HepG2 (cell line): ENCODE data around the gene ANKRD13C. TPM values are rescaled to one million over a fixed set of nuclear protein-coding genes. Genes with fewer than 3 reads are reported as not detected.

Source experiments
- ATAC-seq: fragments of 200-7000 bp; cut with Tn5 transposase; 3 replicates; pipeline ENCODE4 v1.9.1; 2020; ENCODE audit warnings: mild to moderate bottlenecking, moderate library complexity
- BruUV-seq: library from RNA; stranded (reverse); fragments of 400-500 nt; replicated peaks from 2 replicates; lab custom pipeline; 2021; lab: Mats Ljungman, UMichigan
- CTCF ChIA-PET: fragments of 300-600 bp; formaldehyde crosslinking; extraction: SDS; loops from one replicate; lab custom pipeline; 2021; ENCODE audit warnings: low total read pairs, inconsistent platforms, low intra/inter-chr PET ratio; lab: Yijun Ruan, JAX
- POLR2A ChIA-PET: fragments of 350-600 bp; sonication (Branson Sonifier 250); formaldehyde crosslinking; loops from one replicate; lab custom pipeline; 2020; ENCODE audit warnings: antibody characterized with exemption, inconsistent platforms; lab: Yijun Ruan, JAX
- DNase-seq: peaks from one replicate; pipeline ENCODE4 v3.0.0-alpha.2; 2015; ENCODE audit warnings: low spot score
- FAIRE-seq: peaks from 3 replicates; lab custom pipeline; 2011; peaks lifted over from hg19 to GRCh38; lab: Jason Lieb, UNC
- H2AFZ ChIP-seq: one replicate; pipeline ENCODE4 v1.6.1; 2011; ENCODE audit warnings: low read length, inconsistent platforms
- H3K27ac ChIP-seq: fragments of 300-600 bp; 3 replicates; pipeline ENCODE4 v1.8.0; 2011; ENCODE audit warnings: mixed run types, mild to moderate bottlenecking, mixed read lengths, low read length, inconsistent platforms; ENCODE audit not compliant: insufficient read depth; ENCODE audit errors: extremely low read length
- H3K27me3 ChIP-seq, 2 experiments: fragments of 200-600 bp in 1 of 2; 2 replicates in 1 of 2; 3 replicates in 1 of 2; pipeline versions ENCODE4 v1.6.0 to v1.8.0; 2011; ENCODE audit warnings: low read length in 2 of 2, mild to moderate bottlenecking in 2 of 2, moderate library complexity in 2 of 2, inconsistent platforms in 1 of 2; ENCODE audit not compliant: insufficient read depth in 2 of 2, control insufficient read depth in 1 of 2
- H3K36me3 ChIP-seq, 2 experiments: fragments of 200-600 bp in 1 of 2; replicated peaks in 1 of 2; 2 replicates in 1 of 2; 3 replicates in 1 of 2; pipeline versions ENCODE4 v1.5.1 to v1.8.0; 2011; ENCODE audit warnings: low read length in 2 of 2, inconsistent platforms in 1 of 2; ENCODE audit not compliant: insufficient read depth in 2 of 2, control insufficient read depth in 1 of 2
- H3K4me1 ChIP-seq: 2 replicates; pipeline ENCODE4 v1.5.1; 2012; ENCODE audit warnings: low read length, inconsistent platforms; ENCODE audit not compliant: insufficient read depth
- H3K4me2 ChIP-seq: 2 replicates; pipeline ENCODE4 v1.6.0; 2011; ENCODE audit warnings: low read depth, low read length, inconsistent platforms
- H3K4me3 ChIP-seq, 3 experiments: fragments of 200-600 bp in 1 of 3; sonication (generic), shearing (Covaris generic) in 1 of 3; replicated peaks in 1 of 3; 2 replicates each; pipeline ENCODE4 v1.5.1; 2011 to 2016; ENCODE audit warnings: low read length in 3 of 3, inconsistent platforms in 2 of 3, low read depth in 2 of 3, mild to moderate bottlenecking in 2 of 3, control low read depth in 1 of 3, mixed read lengths in 1 of 3; ENCODE audit not compliant: insufficient read depth in 1 of 3
- H3K79me2 ChIP-seq: one replicate; pipeline ENCODE4 v1.6.1; 2011; ENCODE audit warnings: low read length, inconsistent platforms; ENCODE audit not compliant: insufficient read depth
- H3K9ac ChIP-seq: 2 replicates; pipeline ENCODE4 v1.6.0; 2011; ENCODE audit warnings: mild to moderate bottlenecking, low read depth, low read length, inconsistent platforms; ENCODE audit not compliant: insufficient read depth
- H3K9me3 ChIP-seq: 2 replicates; pipeline ENCODE4 v1.5.1; 2012; ENCODE audit warnings: mild to moderate bottlenecking, low read length
- H4K20me1 ChIP-seq: 2 replicates; pipeline ENCODE4 v1.6.0; 2011; ENCODE audit warnings: inconsistent platforms, mild to moderate bottlenecking, low read length, moderate library complexity; ENCODE audit not compliant: insufficient read depth
- ATF7 ChIP-seq, 2 experiments: fragments of 450-650 bp in 1 of 2; sonication (generic) in 1 of 2; formaldehyde crosslinking in 1 of 2; IDR thresholded peaks; 2 replicates each; pipeline versions ENCODE4 v1.4.0 to v1.6.1; 2016 to 2020; ENCODE audit warnings: antibody characterized with exemption in 1 of 2, mild to moderate bottlenecking in 1 of 2, missing genetic modification reagents in 1 of 2
- FOXA1 ChIP-seq, 2 experiments: fragments of 450-650 bp in 1 of 2; sonication (generic) in 1 of 2; formaldehyde crosslinking in 1 of 2; IDR thresholded peaks; 2 replicates each; pipeline versions ENCODE4 v1.4.0 to v1.6.1; 2016 to 2020; ENCODE audit warnings: missing genetic modification reagents in 1 of 2
- KDM3A ChIP-seq: IDR thresholded peaks from 2 replicates; pipeline ENCODE4 v1.6.1; 2018; ENCODE audit warnings: low read depth, missing compliant biosample characterization
- ZNF552 ChIP-seq: sonication (generic); formaldehyde crosslinking; IDR thresholded peaks from 2 replicates; pipeline ENCODE4 v1.9.0; 2022; ENCODE audit warnings: missing genetic modification reagents, mild to moderate bottlenecking, borderline replicate concordance
- WGBS: methylation state at CpG from one replicate; pipeline ENCODE4 v1.1.6; 2017; ENCODE audit warnings: low lambda C conversion rate; 5-methylcytosine and 5-hydroxymethylcytosine counted together
- in situ Hi-C: cut with HindIII; loops from 2 replicates; pipeline ENCODE4 v1.10.0; 2017; ENCODE audit warnings: low pct_unique_long_range_greater_than_20kb; ENCODE audit not compliant: extremely low pct_ligation_motif_present
- intact Hi-C: fragments of 100-400 bp; cut with micrococcal nuclease; formaldehyde crosslinking; loops from one replicate; pipeline ENCODE4 v1.10.0; 2022; ENCODE audit not compliant: unreplicated experiment
- polyA plus RNA-seq, 8 experiments: library from polyadenylated mRNA; depleted of rRNA in 3 of 8; stranded (reverse) in 7 of 8; unstranded in 1 of 8; fragments of >200 nt; fragmentation: Illumina TruSeq in 4 of 8; extraction: Trizol in 4 of 8; gene quantifications; 2 replicates each; pipeline versions ENCODE4 v1.2.1 to v1.2.3, GENCODE V29; 2011 to 2016; ENCODE audit warnings: low read depth in 4 of 8, missing spikeins in 1 of 8, mixed read lengths in 1 of 8; ENCODE audit not compliant: insufficient read depth in 1 of 8
- total RNA-seq, 5 experiments: library from RNA; depleted of rRNA; stranded (reverse); fragments of >200 nt; fragmentation: Illumina TruSeq; extraction: Trizol; gene quantifications; 2 replicates each; pipeline ENCODE4 v1.2.3, GENCODE V29; 2016; ENCODE audit warnings: low read depth in 1 of 5

ANKRD13C gene
- total and polyA plus RNA-seq, 2 of the 13 experiments (the other 11 are each of a cell fraction or from before 2014, with no cell fraction given) = 6.2 to 17.6 TPM

- H3K79me2 ChIP-seq = no peaks in the 10 kb centered on the region
- H3K9me3 ChIP-seq = no peaks in the 10 kb centered on the region
- in situ Hi-C loops = no loop called here
Observed at GRCh38 chr1:70311369-70311768, 43.2 kb downstream of the ANKRD13C start.

GRCh38 chr1:70299472-70299871 is 55.0 kb downstream of the ANKRD13C start:
- Histone ChIP-seq H3K4me3 (no peak overlapping the region), H3K27ac (no peak overlapping the region), H3K79me2 (no peaks in the 10 kb centered on the region), H3K9ac (no peak overlapping the region), H3K36me3 (peaks cover 8 to 33% of the 10 kb centered on the region in 2 experiments; a peak in 4 of 5 replicates), H4K20me1 (no peaks in the 10 kb centered on the region), H3K4me1 (no peaks in the 10 kb centered on the region), H2AFZ (no peak overlapping the region), H3K9me3 (no peaks in the 10 kb centered on the region), H3K27me3 (no peaks in the 10 kb centered on the region; a peak in 1 of 5 replicates), H3K4me2 (no peak overlapping the region)
- intact Hi-C loops = no loop called here
- POLR2A ChIA-PET = no interaction called here
- no peak for DNase-seq
- no TSS peak for BruUV-seq
- no peak for FAIRE-seq
- in situ Hi-C loops = no loop called here
- CTCF ChIA-PET = no interaction called here
- TF ChIP-seq ZNF552 = no peak
- TF ChIP-seq ATF7 (IDR thresholded peaks at IDR 0.05) = peak; percentile 65; the same call in 1 of the 2 replicates
- TF ChIP-seq ATF7 (CRISPR knock-in tag; IDR thresholded peaks at IDR 0.05) = no peak
- TF ChIP-seq FOXA1 (IDR thresholded peaks at IDR 0.05) = no peak
- TF ChIP-seq FOXA1 (CRISPR knock-in tag; IDR thresholded peaks at IDR 0.05) = no peak
- ATAC-seq = no peak

More at GRCh38 chr1:70311369-70311768, 43.2 kb downstream of the ANKRD13C start:
- no TSS peak for BruUV-seq
- H3K27ac ChIP-seq = no peak overlapping the region
- no peaks in the 10 kb centered on the region for H4K20me1 ChIP-seq
- no peak overlapping the region for H2AFZ ChIP-seq
- WGBS = 98% methylated on average over 3 of the region's 3 CpGs
- intact Hi-C loops = no loop called here
- no peak overlapping the region for H3K9ac ChIP-seq
- CTCF ChIA-PET = no interaction called here
- no peak for ATAC-seq
- no peak for TF ChIP-seq KDM3A (CRISPR knock-in tag)
- H3K36me3 ChIP-seq = peaks cover 0 to 15% of the 10 kb centered on the region in 2 experiments; a peak in 1 of 5 replicates
- no peaks in the 10 kb centered on the region for H3K27me3 ChIP-seq
- no peak for FAIRE-seq
- POLR2A ChIA-PET = interaction anchor here (1.3 kb wide), 1 partner anchor 43 kb away, joined by 3 read pairs; the partner anchor contains the start of gene ANKRD13C
- no peaks in the 10 kb centered on the region for H3K4me1 ChIP-seq
- H3K4me3 ChIP-seq = no peak overlapping the region
- no peak overlapping the region for H3K4me2 ChIP-seq
- DNase-seq = no peak
